Tongue (tissue), 2 donors: ENCODE data around the gene BHLHE41. TPM values are rescaled to one million over a fixed set of nuclear protein-coding genes. Genes with fewer than 3 reads are reported as not detected.

ENCODE experiments used
- DNase-seq: peaks from one replicate; pipeline ENCODE4 v3.0.0-alpha.2; 2015
- total RNA-seq: library from RNA; depleted of rRNA; stranded (reverse); fragments of >200 nt; gene quantifications from one replicate; pipeline ENCODE4 v1.2.3, GENCODE V29; 2014

BHLHE41 gene
- total RNA-seq, 1 donor from 2014 or later, result 8.2 TPM

GRCh38 chr12:26134540-26134939 lies 9.7 kb upstream of the BHLHE41 start:
- no peak for DNase-seq

DNA sequence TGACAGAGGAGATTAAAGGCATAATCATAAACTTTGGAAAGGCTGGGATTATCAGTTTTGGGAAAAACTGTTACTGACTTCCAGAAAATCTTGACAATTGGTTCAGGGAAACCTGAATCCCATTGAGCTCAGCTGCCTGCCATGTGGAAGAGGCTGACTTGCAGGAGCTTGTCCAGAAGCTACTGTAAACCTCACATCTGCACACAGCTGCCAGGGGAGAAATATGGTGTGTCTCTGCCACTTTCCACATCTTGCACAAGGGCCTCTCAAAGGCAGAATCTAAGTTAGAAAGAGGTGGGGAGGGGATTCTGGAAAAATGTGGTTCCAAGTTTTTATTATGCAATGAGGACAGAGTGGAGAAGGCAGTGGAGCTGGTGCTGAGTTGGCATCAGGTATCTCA lies 8.7 kb upstream of the BHLHE41 start:
- peak; percentile 84 for DNase-seq

DNA sequence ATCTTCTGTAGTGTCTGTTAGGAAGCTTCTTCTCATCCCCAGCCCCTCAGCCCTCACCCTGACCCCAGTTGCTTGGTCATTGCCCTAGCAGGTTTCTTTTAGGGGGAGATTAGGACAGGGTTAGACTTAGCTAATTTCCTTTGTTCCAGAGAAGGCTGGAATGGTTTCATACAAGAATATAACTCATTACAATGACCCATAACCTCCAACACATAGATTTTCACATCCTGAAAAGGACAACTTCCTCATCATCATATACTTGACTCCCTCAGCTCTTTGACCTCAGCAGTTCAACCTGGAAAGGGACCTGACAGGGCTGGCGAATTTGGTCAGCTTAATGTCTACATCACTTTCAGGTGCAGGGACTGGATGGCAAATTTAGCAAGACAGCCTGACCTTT lies 8.0 kb upstream of the BHLHE41 start:
- DNase-seq, result no peak

GRCh38 chr12:26131936-26132335 lies 7.1 kb upstream of the BHLHE41 start:
- no peak for DNase-seq

DNA sequence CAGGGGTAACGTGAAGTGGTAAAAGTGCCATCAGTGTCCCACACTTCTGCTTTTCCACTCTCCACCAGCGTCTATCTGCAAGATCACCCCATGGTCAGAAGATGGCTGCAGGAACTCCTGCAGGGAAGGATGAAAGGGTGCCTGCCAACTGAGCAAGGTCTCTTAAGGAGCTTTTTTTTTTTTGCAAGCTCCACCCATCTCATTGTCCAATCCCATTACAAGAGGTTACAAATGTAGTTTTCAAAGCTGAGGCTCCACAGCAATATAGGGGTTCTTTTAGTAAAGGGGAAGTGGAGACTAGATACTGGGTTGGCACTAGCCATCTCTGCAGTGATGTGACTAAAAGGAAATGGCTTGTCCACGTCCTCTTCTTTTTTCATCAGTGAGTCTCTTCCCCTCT lies 5.9 kb upstream of the BHLHE41 start:
- no peak for DNase-seq

GRCh38 chr12:26128168-26128567 lies 3.3 kb upstream of the BHLHE41 start:
- no peak for DNase-seq

DNA sequence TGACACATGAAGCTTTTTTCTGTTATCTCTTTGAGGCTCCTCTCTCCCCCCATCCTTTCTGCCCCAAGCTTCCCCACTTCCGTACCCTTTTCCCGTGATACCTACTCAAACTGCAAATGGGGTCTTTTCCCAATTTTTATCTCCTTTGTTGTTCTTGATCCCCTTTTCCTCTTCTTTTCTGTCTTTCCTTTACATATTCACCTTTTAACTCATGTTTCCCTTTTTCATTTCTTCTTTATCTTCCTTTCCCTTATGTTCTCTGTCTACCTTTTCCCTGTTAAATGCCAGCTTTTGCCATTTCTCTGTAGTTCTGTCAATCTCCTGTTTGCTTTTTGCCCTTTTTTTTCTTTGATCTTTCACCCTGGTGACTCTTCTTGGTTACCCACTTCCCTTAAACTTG lies 2.6 kb upstream of the BHLHE41 start:
- no peak for DNase-seq

DNA sequence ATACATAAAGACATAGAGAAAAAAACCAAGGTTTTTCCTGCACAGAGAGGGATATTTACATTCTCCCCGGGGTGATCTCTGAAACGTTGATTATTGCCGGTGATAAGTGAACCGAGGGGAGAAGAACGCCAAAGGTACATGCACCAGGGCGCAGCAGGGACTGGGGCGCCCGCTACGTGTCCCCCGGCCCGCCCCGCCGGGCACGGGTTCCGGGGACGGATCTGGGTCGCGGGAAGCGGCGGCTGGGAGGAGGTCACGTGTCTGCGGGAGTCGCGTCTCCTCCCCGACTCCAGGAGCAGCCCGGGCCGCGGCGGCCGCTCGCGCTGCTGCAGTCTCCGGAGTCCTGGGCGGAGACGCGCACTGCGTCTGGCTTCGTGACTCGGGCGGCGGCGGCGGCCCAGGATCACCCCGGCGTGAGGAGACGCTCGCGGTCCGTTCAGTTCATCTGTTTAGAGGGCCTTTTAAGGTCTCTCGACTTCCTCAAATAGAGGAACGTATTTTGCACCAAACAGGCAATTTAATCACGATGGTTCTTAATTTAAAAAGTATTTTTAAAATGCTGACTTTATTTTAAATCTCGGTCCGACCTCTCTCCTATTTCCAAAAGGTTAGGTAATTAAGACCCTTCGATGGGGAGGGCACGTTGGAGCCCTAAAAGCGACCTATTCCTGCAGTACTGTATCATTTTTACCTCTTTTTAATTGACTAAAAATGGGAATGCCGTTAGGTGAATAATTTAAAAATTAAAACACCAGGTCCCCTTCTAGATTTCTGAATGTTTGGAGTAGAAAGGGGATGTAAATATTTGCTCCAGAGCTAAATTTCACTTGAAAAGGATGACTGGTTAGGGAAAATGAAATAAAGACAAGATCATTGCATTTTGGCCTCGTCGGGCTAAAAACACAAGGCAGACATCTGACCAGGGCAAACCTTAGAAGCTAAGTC lies 1.8 kb upstream of the BHLHE41 start:
- DNase-seq, result peak; percentile 85

GRCh38 chr12:26125400-26126339 lies 833 bp upstream of the BHLHE41 start:
- DNase-seq, result peak; percentile 68

GRCh38 chr12:26123482-26123980 lies 1.3 kb downstream of the BHLHE41 start:
- peak; percentile 24 for DNase-seq

DNA sequence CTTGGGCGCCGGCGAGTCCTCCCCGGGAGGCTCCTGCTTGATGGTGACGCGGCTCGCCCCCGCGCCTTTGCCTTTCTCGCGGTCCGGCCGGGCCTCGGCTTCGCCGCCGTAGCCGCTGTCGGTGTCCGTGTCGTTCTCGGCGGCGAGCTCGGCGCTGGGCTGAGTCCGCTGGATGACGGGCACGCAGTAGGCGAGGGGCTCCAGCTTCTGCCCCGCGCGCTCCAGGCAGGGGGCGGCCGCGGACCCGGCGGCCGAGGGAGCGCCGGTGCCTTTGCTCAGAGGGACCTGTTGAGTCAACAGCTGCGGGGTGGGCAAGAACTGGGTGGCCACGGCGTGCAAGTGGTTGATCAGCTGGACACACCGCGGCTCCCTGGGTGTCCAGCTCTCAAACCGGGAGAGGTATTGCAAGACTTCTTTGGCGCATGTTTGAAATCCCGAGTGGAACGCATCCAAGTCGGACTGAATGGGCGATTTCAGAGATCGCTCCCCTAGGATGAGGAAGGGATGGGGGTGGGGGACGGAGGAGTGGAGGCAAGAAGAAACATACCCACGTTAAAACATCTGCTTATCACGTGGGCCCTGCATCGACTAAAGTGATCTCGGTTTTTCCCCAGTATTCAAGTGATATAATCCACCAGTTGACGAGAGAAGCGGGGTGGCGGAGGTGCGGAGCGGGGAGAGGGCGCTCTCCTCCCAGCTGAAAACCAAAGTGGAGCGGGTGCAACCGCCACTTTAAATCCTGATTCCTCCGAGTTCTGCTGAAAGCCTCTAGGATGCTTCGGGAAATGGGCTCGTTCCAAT lies 2.0 kb downstream of the BHLHE41 start:
- peak; percentile 72 for DNase-seq

GRCh38 chr12:26122061-26122680 lies 2.7 kb downstream of the BHLHE41 start:
- DNase-seq, result peak; percentile 59

GRCh38 chr12:26121323-26122060 lies 3.3 kb downstream of the BHLHE41 start:
- no peak for DNase-seq

GRCh38 chr12:26120561-26121274 lies 4.1 kb downstream of the BHLHE41 start:
- DNase-seq, result no peak

GRCh38 chr12:26119391-26119989 lies 5.3 kb downstream of the BHLHE41 start:
- peak; percentile 84 for DNase-seq

- DNase-seq, result no peak
These were observed 6.5 kb downstream of the BHLHE41 start for GRCh38 chr12:26118308-26118707.

- DNase-seq, result no peak
These were observed 7.8 kb downstream of the BHLHE41 start for GRCh38 chr12:26116829-26117715.

DNA sequence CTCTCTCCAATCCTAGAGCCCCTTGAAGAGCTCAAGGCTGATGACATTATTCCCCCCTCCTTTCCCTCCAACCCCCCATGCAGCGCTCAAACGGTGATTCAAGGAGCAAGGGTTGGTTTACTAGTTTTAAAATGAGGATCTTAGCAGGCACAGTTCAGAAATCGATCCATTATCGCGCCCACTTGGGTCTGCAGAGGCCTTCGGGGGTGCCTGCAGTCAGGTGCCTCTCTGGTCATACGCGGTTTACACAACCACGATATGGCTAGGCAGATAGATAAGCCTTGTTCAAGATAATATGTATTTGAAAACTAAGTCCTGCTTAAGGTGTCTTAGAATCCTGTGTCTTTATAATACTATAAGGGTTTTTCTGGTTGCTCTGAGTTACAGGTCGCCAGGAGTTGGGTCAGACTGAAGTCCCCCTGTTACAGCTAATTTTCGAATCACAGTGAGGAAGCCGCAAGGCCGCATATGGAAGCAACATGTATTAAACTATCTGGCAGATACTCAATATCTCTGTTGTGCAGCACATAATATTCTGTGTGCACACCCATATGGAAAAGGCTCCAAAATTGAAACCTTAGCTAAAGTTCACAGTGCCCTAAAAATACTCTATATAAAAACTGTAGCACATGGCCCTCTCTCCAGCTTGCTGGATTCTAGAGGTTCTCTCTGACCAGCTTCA lies 10.0 kb downstream of the BHLHE41 start:
- peak; percentile 24 for DNase-seq
